KMS-11 (cell line): ENCODE measurements around the gene SH2B2.

ENCODE experiments used
- H2AFZ ChIP-seq: fragments of 200-600 bp; sonication (generic); 2 replicates; pipeline ENCODE4 v1.6.1; 2016; ENCODE audit warnings: antibody characterized with exemption, mixed run types, low read depth
- H3K27ac ChIP-seq: fragments of 200-600 bp; sonication (generic); 2 replicates; pipeline ENCODE4 v1.6.1; 2016; ENCODE audit warnings: mild to moderate bottlenecking, mixed run types
- H3K27me3 ChIP-seq: fragments of 200-600 bp; sonication (generic); 2 replicates; pipeline ENCODE4 v1.6.1; 2017; ENCODE audit warnings: mild to moderate bottlenecking, low read depth, mixed run types, moderate library complexity; ENCODE audit not compliant: insufficient read depth
- H3K36me3 ChIP-seq: fragments of 200-600 bp; sonication (generic); 2 replicates; pipeline ENCODE4 v1.6.1; 2017; ENCODE audit warnings: mild to moderate bottlenecking, mixed run types; ENCODE audit not compliant: insufficient read depth
- H3K4me1 ChIP-seq: fragments of 200-600 bp; sonication (generic); 2 replicates; pipeline ENCODE4 v1.6.1; 2016; ENCODE audit warnings: mild to moderate bottlenecking, low read depth, mixed run types; ENCODE audit not compliant: poor library complexity, severe bottlenecking
- H3K4me2 ChIP-seq: fragments of 200-600 bp; sonication (generic); 2 replicates; pipeline ENCODE4 v1.7.0; 2016; ENCODE audit warnings: mild to moderate bottlenecking, mixed run types
- H3K4me3 ChIP-seq: fragments of 200-600 bp; sonication (generic); IDR thresholded peaks from 2 replicates; pipeline ENCODE4 v1.6.1; 2017; ENCODE audit warnings: low read depth, low read length, mixed read lengths; ENCODE audit not compliant: insufficient read depth
- H3K79me2 ChIP-seq: fragments of 200-600 bp; sonication (generic); 2 replicates; pipeline ENCODE4 v1.6.1; 2016; ENCODE audit warnings: low read depth, mixed run types; ENCODE audit not compliant: insufficient read depth
- H3K9ac ChIP-seq: fragments of 200-600 bp; sonication (generic); 2 replicates; pipeline ENCODE4 v1.6.1; 2016; ENCODE audit warnings: mild to moderate bottlenecking, mixed run types
- H4K20me1 ChIP-seq: fragments of 200-600 bp; sonication (generic); 2 replicates; pipeline ENCODE4 v1.6.1; 2016; ENCODE audit warnings: mild to moderate bottlenecking, mixed run types; ENCODE audit not compliant: insufficient read depth
- TF ChIP-seq, protein P1 (sequence below): fragments of 200-600 bp; sonication (generic); conservative IDR thresholded peaks from 2 replicates; pipeline ENCODE4 v1.6.1; 2017; ENCODE audit warnings: low read depth, mild to moderate bottlenecking, antibody characterized with exemption, low read length, moderate library complexity, mixed read lengths

The SH2B2 gene

DNA sequence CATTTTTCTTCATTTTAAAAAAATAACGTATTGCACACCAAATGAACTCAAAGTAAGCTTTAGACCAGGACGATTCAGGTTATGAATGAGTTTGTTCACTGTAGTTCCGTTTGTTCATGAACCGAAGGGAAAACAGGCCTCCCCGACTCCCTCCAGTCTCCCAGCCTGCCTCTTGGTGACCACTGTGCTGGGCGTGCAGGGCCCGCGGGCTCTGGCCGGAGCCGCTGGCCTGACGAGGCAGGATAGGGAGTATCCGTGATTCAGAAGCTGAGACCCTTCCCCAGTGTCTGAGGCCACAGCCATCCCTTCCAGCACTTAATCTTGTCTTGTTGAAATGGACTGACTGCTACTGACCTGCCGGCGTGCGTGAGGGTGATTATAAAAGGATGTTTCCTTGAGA lies 30.8 kb upstream of the SH2B2 start:
- Histone ChIP-seq H3K27ac (no peak overlapping the region), H4K20me1 (no peaks in the 10 kb centered on the region), H2AFZ (no peak overlapping the region), H3K4me3 (no peak overlapping the region), H3K9ac (no peak overlapping the region), H3K36me3 (no peaks in the 10 kb centered on the region), H3K4me1 (no peaks in the 10 kb centered on the region), H3K27me3 (no peaks in the 10 kb centered on the region), H3K4me2 (no peak overlapping the region), H3K79me2 (no peaks in the 10 kb centered on the region)
- TF ChIP-seq, protein P1, sequence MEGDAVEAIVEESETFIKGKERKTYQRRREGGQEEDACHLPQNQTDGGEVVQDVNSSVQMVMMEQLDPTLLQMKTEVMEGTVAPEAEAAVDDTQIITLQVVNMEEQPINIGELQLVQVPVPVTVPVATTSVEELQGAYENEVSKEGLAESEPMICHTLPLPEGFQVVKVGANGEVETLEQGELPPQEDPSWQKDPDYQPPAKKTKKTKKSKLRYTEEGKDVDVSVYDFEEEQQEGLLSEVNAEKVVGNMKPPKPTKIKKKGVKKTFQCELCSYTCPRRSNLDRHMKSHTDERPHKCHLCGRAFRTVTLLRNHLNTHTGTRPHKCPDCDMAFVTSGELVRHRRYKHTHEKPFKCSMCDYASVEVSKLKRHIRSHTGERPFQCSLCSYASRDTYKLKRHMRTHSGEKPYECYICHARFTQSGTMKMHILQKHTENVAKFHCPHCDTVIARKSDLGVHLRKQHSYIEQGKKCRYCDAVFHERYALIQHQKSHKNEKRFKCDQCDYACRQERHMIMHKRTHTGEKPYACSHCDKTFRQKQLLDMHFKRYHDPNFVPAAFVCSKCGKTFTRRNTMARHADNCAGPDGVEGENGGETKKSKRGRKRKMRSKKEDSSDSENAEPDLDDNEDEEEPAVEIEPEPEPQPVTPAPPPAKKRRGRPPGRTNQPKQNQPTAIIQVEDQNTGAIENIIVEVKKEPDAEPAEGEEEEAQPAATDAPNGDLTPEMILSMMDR, result no peak

DNA sequence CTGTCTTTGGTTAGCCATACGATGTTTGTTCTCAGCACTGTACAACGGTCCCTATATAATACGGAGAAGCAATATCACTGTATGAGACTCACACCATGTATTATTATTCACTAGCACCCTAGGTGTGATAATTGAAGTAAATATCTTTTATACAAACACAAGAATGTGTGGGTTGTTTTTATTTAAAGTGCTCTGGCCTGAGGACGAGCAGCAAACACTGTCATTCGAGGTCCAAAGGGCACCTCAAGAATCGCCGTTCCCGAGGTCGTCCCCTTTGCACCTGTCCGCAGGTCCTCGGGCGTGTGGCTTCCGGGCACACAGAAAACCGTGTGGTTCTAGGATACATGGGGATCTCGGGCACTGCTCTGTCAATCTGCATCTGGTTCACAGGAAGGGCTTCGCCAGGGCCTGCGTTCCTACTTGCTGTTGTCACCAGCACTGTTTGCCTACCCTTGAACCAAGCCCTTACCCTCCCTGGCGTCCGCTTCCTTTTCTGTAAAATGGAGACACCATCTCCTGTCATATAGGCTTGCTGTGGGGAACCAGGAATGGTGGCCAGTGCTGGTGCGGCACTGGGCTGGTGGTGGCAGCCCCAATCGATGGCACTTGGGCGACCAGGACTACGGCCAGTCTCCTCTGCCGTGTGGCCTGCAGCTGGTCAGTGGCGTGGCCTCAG lies 28.5 kb upstream of the SH2B2 start:
- Histone ChIP-seq H3K36me3 (no peaks in the 10 kb centered on the region), H3K4me3 (no peak overlapping the region), H3K4me1 (no peaks in the 10 kb centered on the region), H2AFZ (no peak overlapping the region), H3K27ac (no peak overlapping the region), H3K4me2 (no peak overlapping the region), H3K79me2 (no peaks in the 10 kb centered on the region), H4K20me1 (no peaks in the 10 kb centered on the region), H3K9ac (no peak overlapping the region), H3K27me3 (no peaks in the 10 kb centered on the region)
- TF ChIP-seq, protein P1, result no peak

DNA sequence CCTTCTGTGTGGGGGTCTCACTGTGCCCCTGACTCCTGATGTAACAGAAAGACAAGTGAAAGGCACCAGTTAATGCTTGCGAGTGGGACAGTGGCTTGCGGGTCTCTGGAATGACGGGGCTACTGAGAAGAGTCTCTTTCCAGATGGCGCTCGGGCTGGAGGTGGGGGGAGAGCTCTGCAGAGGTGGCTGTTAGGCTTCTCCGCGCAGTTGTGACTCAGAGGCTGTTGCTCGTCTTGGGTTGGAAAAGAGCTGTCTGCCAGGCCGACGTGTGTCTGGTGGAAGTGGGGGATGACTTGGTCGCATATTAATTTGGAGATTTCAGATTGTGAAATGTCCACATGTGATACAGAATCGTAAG lies 27.9 kb upstream of the SH2B2 start:
- Histone ChIP-seq H3K4me3 (no peak overlapping the region), H3K4me2 (no peak overlapping the region), H3K9ac (no peak overlapping the region), H4K20me1 (no peaks in the 10 kb centered on the region), H3K27ac (no peak overlapping the region), H2AFZ (no peak overlapping the region), H3K36me3 (no peaks in the 10 kb centered on the region), H3K79me2 (no peaks in the 10 kb centered on the region), H3K4me1 (no peaks in the 10 kb centered on the region), H3K27me3 (no peaks in the 10 kb centered on the region)
- TF ChIP-seq, protein P1, result no peak

DNA sequence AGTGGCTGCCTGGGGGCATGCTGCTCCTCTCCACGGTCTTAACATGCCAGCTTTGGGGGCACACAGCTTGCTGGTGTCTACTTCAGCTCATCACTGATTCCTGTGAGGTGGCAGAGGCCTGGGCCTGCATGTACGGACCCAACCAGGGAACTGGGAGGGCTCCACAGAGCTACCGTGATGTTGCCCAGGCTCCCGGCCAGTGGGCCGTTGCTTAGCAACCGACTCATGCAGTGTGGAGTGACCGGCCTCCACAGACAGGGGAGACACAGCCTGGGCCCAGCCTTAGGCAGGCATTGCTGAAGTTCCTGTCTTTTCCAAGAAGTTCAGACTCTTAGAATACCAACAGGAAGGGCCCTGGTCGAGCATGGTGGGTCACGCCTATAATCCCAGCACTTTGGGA lies 25.8 kb upstream of the SH2B2 start:
- Histone ChIP-seq H3K27me3 (no peaks in the 10 kb centered on the region), H3K79me2 (no peaks in the 10 kb centered on the region), H4K20me1 (no peaks in the 10 kb centered on the region), H3K4me2 (no peak overlapping the region), H2AFZ (no peak overlapping the region), H3K27ac (no peak overlapping the region), H3K36me3 (no peaks in the 10 kb centered on the region), H3K9ac (no peak overlapping the region), H3K4me1 (no peaks in the 10 kb centered on the region), H3K4me3 (no peak overlapping the region)
- TF ChIP-seq, protein P1, result no peak
